Measurements from ENCODE around the gene TVP23C.

DNA sequence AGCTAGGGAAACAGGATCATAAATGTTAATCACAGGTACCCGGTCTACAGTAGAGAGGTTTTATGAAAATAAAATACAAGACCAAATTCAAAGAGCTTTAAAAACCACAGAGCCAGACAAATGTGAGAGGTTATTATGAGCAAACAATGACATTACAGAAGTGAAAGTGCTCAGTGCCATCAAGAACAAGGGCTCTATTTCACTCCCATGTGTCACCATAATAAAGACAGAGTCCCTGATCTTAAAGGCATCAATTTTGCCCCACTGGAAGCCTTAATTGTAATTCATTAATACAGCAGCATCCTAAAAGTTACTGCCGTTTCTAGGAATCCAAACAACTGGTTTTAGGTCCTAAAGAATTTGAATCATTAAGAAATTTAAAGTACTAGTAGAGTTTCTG is 52.1 kb downstream of the TVP23C start:
- TF ChIP-seq POLR2A (IDR thresholded peaks at IDR 0.05), result no peak
- TF ChIP-seq, protein P1, sequence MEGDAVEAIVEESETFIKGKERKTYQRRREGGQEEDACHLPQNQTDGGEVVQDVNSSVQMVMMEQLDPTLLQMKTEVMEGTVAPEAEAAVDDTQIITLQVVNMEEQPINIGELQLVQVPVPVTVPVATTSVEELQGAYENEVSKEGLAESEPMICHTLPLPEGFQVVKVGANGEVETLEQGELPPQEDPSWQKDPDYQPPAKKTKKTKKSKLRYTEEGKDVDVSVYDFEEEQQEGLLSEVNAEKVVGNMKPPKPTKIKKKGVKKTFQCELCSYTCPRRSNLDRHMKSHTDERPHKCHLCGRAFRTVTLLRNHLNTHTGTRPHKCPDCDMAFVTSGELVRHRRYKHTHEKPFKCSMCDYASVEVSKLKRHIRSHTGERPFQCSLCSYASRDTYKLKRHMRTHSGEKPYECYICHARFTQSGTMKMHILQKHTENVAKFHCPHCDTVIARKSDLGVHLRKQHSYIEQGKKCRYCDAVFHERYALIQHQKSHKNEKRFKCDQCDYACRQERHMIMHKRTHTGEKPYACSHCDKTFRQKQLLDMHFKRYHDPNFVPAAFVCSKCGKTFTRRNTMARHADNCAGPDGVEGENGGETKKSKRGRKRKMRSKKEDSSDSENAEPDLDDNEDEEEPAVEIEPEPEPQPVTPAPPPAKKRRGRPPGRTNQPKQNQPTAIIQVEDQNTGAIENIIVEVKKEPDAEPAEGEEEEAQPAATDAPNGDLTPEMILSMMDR (IDR thresholded peaks at IDR 0.05), result no peak

Data from uterus (tissue), 2 donors.